Heart right ventricle (tissue), 16 donors: ENCODE data around the gene PLEKHM1. TPM values are rescaled to one million over a fixed set of nuclear protein-coding genes. Genes with fewer than 3 reads are reported as not detected.
A peak's percentile ranks its signal among the peaks of the same experiment; 100 is the strongest.
"Not testable (repeated sequence)": the region's sequence is repeated elsewhere in the genome, so short reads cannot be mapped to it uniquely, and the experiment has no call there.

Experiments used
- ATAC-seq, 8 donors: fragments of 200-7000 bp; cut with Tn5 transposase; one replicate each; pipeline ENCODE4 v1.9.1; 2020; ENCODE audit warnings: mild to moderate bottlenecking in 8 of 8, moderate library complexity in 8 of 8, moderate number of reproducible peaks in 1 of 8
- DNase-seq, 2 donors: peaks; one replicate each; pipeline ENCODE4 v3.0.0-alpha.2; 2020
- H3K27ac ChIP-seq, 10 donors: fragments of 200-600 bp; sonication (generic) in 2 of 10; one replicate each; pipeline versions ENCODE4 v1.5.0 to v1.8.0; 2020 to 2022; ENCODE audit warnings: mild to moderate bottlenecking in 3 of 10
- H3K27me3 ChIP-seq, 7 donors: fragments of 200-600 bp; one replicate each; pipeline ENCODE4 v1.8.0; 2021 to 2022; ENCODE audit warnings: mild to moderate bottlenecking in 2 of 7
- H3K36me3 ChIP-seq, 9 donors: fragments of 200-600 bp; sonication (generic) in 1 of 9; one replicate each; pipeline versions ENCODE4 v1.5.0 to v1.8.0; 2020 to 2022; ENCODE audit warnings: mild to moderate bottlenecking in 2 of 9
- H3K4me1 ChIP-seq, 9 donors: fragments of 200-600 bp; sonication (generic) in 1 of 9; one replicate each; pipeline versions ENCODE4 v1.5.0 to v1.8.0; 2020 to 2022; ENCODE audit warnings: mild to moderate bottlenecking in 4 of 9
- H3K4me3 ChIP-seq, 10 donors: fragments of 200-600 bp; sonication (generic) in 2 of 10; one replicate each; pipeline versions ENCODE4 v1.5.0 to v1.8.0; 2020 to 2022; ENCODE audit warnings: mild to moderate bottlenecking in 7 of 10, moderate library complexity in 2 of 10
- H3K9me3 ChIP-seq, 11 donors: fragments of 200-600 bp in 10 of 11; sonication (generic) in 2 of 11; one replicate each; pipeline versions ENCODE4 v1.5.0 to v1.8.0; 2013 to 2022; ENCODE audit warnings: mild to moderate bottlenecking in 2 of 11, control low read depth in 1 of 11, moderate library complexity in 1 of 11
- CTCF ChIP-seq, 9 donors: fragments of 200-600 bp; sonication (generic) in 2 of 9; IDR thresholded peaks; one replicate each; pipeline versions ENCODE4 v1.5.0 to v1.8.0; 2021 to 2022; ENCODE audit warnings: antibody characterized with exemption in 9 of 9, mild to moderate bottlenecking in 5 of 9, moderate library complexity in 1 of 9
- WGBS, 2 donors: extraction: QIAGEN DNeasy Blood & Tissue Kit; methylation state at CpG; one replicate each; pipeline ENCODE4 v1.1.7; 2013; ENCODE audit warnings: inconsistent platforms in 1 of 2; 5-methylcytosine and 5-hydroxymethylcytosine counted together
- intact Hi-C, 10 donors: fragments of 100-400 bp; cut with DNase I; formaldehyde crosslinking; loops; one replicate each; pipeline versions ENCODE4 v1.11.1 to v1.14.2; 2022
- long read RNA-seq, 3 donors: library from polyadenylated mRNA; unstranded; transcript quantifications; one replicate each; pipeline ENCODE4 v2.0.0, GENCODE V29; 2020 to 2021
- polyA plus RNA-seq, 2 donors: library from polyadenylated mRNA; stranded (reverse); fragments of 200-250 nt; gene quantifications; one replicate each; pipeline ENCODE4 v1.2.3, GENCODE V29; 2013
- total RNA-seq, 10 donors: library from RNA; stranded (reverse); fragmentation: NEBNext Ultra II Directional in 3 of 10; extraction: Animal tissue kit (Norgen Biotek cat#: 25700) in 3 of 10; gene quantifications; one replicate each; pipeline versions ENCODE4 v1.2.1 to v1.2.4, GENCODE V29; 2021 to 2023
- donor health status: Arrhythmogenic right ventricular cardiomyopathy.
- donor health status: ischemic (EF 13 %, LVEDD 7.1; RV severe dilation, severe dysfunction).
- donor health status: healthy with polysubstance abuse.
- donor health status: DM: no; HTN: yes; CAD: no.
- donor health status: DM: no; HTN: no; CAD: no.
- donor health status: ischemic (EF 25% LVEDD 6.9; RV normal size, moderate dysfunction).
- donor health status: ischemic (EF 25% LVEDD 5.7; RV mildly dilated, moderate dysfunction).
- donor health status: healthy.
- donor health status: DM: yes; HTN: yes; CAD: no.
- donor health status: Ischemic cardiomyopathy.
- donor health status: ischemic (EF 35%, LVEDD 5.7; RV mildly dilated, moderate dysfunction).
- donor health status: nonischemic (EF 11% LVEDD 7.7; RV severe dilation, severe dysfunction).
- donor health status: DM: yes; HTN: yes; CAD: no.
- donor health status: PGD.
- donor health status: ischemic (EF 29% LVEDD 5.4; RV normal size, mild dysfunction).
- donor health status: nonischemic (EF 23%, LVEDD 6.1; RV moderate dilation, normal function).

Gene PLEKHM1
- total RNA-seq (10 to 100 TPM; 22.5 to 46.9 (median 25.8) TPM), polyA plus RNA-seq (10 to 100 TPM in 1 of 2 donors, 1 to 10 TPM in 1; 9.9 to 14.8 TPM)
- long read RNA-seq, donor 1, full-length matches to known transcripts: 2 of 11 reads
- long read RNA-seq, donor 1, partial matches to known transcripts: 3 of 11 reads
- long read RNA-seq, donor 1, other reads (novel, unspliced or antisense): 6 of 11 reads
- long read RNA-seq, donor 2, full-length matches to known transcripts: 1 of 10 reads
- long read RNA-seq, donor 2, partial matches to known transcripts: 3 of 10 reads
- long read RNA-seq, donor 2, other reads (novel, unspliced or antisense): 6 of 10 reads
- long read RNA-seq, donor 3, full-length matches to known transcripts: 1 of 17 reads
- long read RNA-seq, donor 3, partial matches to known transcripts: 7 of 17 reads
- long read RNA-seq, donor 3, other reads (novel, unspliced or antisense): 9 of 17 reads

GRCh38 chr17:45490615-45491433, at the start of gene PLEKHM1:
PLEKHM1 (minus strand) TSS chr17:45490721; CDS start chr17:45482484, 8,237 bp downstream.
- H3K36me3 ChIP-seq, H3K9me3 ChIP-seq, H3K27me3 ChIP-seq, intact Hi-C loops: not testable (repeated sequence)
- peak within 1 kb of the TSS; percentile 53 to 94 (median 89) for H3K27ac ChIP-seq
- 0 to 1% methylated on average over 43 to 56 of the region's 59 CpGs for WGBS, 2 donors
- DNase-seq (peak; percentile 82 to 89), ATAC-seq (peak; percentile 96 to 98 (median 97))
- H3K4me3 ChIP-seq: peak within 1 kb of the TSS; percentile 58 to 80 (median 72)
- H3K4me1 ChIP-seq: peaks cover 0 to 45% (median 15%) of the 10 kb centered on the region in 9 donors

- DNase-seq, H3K27me3 ChIP-seq, H3K36me3 ChIP-seq, H3K4me1 ChIP-seq, intact Hi-C loops, H3K27ac ChIP-seq, H3K9me3 ChIP-seq, H3K4me3 ChIP-seq, ATAC-seq: not testable (repeated sequence)
- WGBS, 2 donors: 98 to 99% methylated on average over 6 of the region's 7 CpGs
Measured at GRCh38 chr17:45538168-45538567, 47.6 kb upstream of the PLEKHM1 start.

- H3K9me3 ChIP-seq, H3K27me3 ChIP-seq, H3K36me3 ChIP-seq, H3K4me1 ChIP-seq, H3K27ac ChIP-seq, H3K4me3 ChIP-seq, intact Hi-C loops, DNase-seq: not testable (repeated sequence)
- peak in 1 of 8 donors; percentile 72 for ATAC-seq
- 78% methylated on average over 3 of the region's 3 CpGs for WGBS, 2 donors
Measured at GRCh38 chr17:45506072-45506471, 15.6 kb upstream of the PLEKHM1 start.

- intact Hi-C loops, ATAC-seq, H3K36me3 ChIP-seq, H3K4me3 ChIP-seq, H3K9me3 ChIP-seq, H3K27me3 ChIP-seq, H3K4me1 ChIP-seq, DNase-seq, H3K27ac ChIP-seq: not testable (repeated sequence)
- 91 to 93% methylated on average over 3 of the region's 3 CpGs for WGBS, 2 donors
Measured at GRCh38 chr17:45505183-45505582, 14.7 kb upstream of the PLEKHM1 start.

GRCh38 chr17:45501092-45501707, 10.7 kb upstream of the PLEKHM1 start:
- DNase-seq, H3K36me3 ChIP-seq, H3K9me3 ChIP-seq, H3K4me1 ChIP-seq, H3K27ac ChIP-seq, H3K27me3 ChIP-seq, intact Hi-C loops: not testable (repeated sequence)
- TF ChIP-seq CTCF (IDR thresholded peaks at IDR 0.05): peak in 4 of 9 donors; percentile 22 to 50 (median 35)
- peak overlapping the region in 1 of 10 donors; percentile 20 for H3K4me3 ChIP-seq
- peak in 3 of 8 donors; percentile 47 to 58 (median 57) for ATAC-seq
- 15 to 18% methylated on average over 26 to 30 of the region's 33 CpGs for WGBS, 2 donors

GRCh38 chr17:45500478-45500877, 10.0 kb upstream of the PLEKHM1 start:
- DNase-seq, H3K36me3 ChIP-seq, H3K27me3 ChIP-seq, H3K4me3 ChIP-seq, H3K9me3 ChIP-seq, H3K4me1 ChIP-seq, intact Hi-C loops: not testable (repeated sequence)
- H3K27ac ChIP-seq: peak overlapping the region in 1 of 10 donors; percentile 74
- WGBS, 2 donors: 50 to 78% methylated on average over 1 of the region's 2 CpGs
- peak in 6 of 8 donors; percentile 33 to 91 (median 76) for ATAC-seq

- H3K27ac ChIP-seq, H3K4me1 ChIP-seq, ATAC-seq, H3K4me3 ChIP-seq, H3K9me3 ChIP-seq, H3K27me3 ChIP-seq, DNase-seq, H3K36me3 ChIP-seq, intact Hi-C loops: not testable (repeated sequence)
- WGBS, 2 donors: 91 to 98% methylated on average over 3 of the region's 3 CpGs
Measured at GRCh38 chr17:45499208-45499607, 8.7 kb upstream of the PLEKHM1 start.

- H3K27ac ChIP-seq, ATAC-seq, H3K4me3 ChIP-seq, DNase-seq, H3K27me3 ChIP-seq, H3K9me3 ChIP-seq, H3K36me3 ChIP-seq, intact Hi-C loops: not testable (repeated sequence)
- 81 to 91% methylated on average over 4 to 5 of the region's 6 CpGs for WGBS, 2 donors
- H3K4me1 ChIP-seq: peaks cover 0 to 12% (median 0%) of the 10 kb centered on the region in 9 donors
Measured at GRCh38 chr17:45498377-45498776, 7.9 kb upstream of the PLEKHM1 start.

- ATAC-seq, intact Hi-C loops, H3K4me3 ChIP-seq, H3K36me3 ChIP-seq, H3K27me3 ChIP-seq, H3K27ac ChIP-seq, DNase-seq, H3K9me3 ChIP-seq: not testable (repeated sequence)
- H3K4me1 ChIP-seq: peaks cover 0 to 12% (median 0%) of the 10 kb centered on the region in 9 donors
- 93% methylated on average over 8 of the region's 8 CpGs for WGBS, 2 donors
Measured at GRCh38 chr17:45497449-45497848, 6.9 kb upstream of the PLEKHM1 start.
